ENCODE measurements around the gene AOPEP. TPM values are rescaled to one million over a fixed set of nuclear protein-coding genes. Genes with fewer than 3 reads are reported as not detected.

AOPEP gene
- total and polyA plus RNA-seq, 2 donors (not counting 1 experiment from before 2014, with no cell fraction given) = 66.1 to 94.1 TPM

- H3K36me3 ChIP-seq (ENCODE audit: control insufficient read depth, insufficient read depth, low read length) = no peaks in the 10 kb centered on the region
- H3K4me2 ChIP-seq (ENCODE audit: extremely low read depth, insufficient read depth, low read length) = no peak overlapping the region
- H3K9me3 ChIP-seq (ENCODE audit: control insufficient read depth, insufficient read depth, low read depth, low read length) = no peaks in the 10 kb centered on the region
- H3K27me3 ChIP-seq (ENCODE audit: control insufficient read depth, insufficient read depth, low read length) = no peaks in the 10 kb centered on the region
- H3K4me1 ChIP-seq (ENCODE audit: control insufficient read depth, extremely low read depth, insufficient read depth, low read length) = peaks cover 29% of the 10 kb centered on the region
- H3K27ac ChIP-seq (ENCODE audit: insufficient read depth, low read length) = no peak overlapping the region
- no peaks in the 10 kb centered on the region for H3K79me2 ChIP-seq (ENCODE audit: control insufficient read depth, insufficient read depth, low read length)
- H4K20me1 ChIP-seq (ENCODE audit: control insufficient read depth, extremely low read depth, insufficient read depth, low read length) = no peaks in the 10 kb centered on the region
- no peak for TF ChIP-seq EZH2 (IDR thresholded peaks at IDR 0.05; ENCODE audit: low read length, missing control alignments)
- TF ChIP-seq CTCF (conservative IDR thresholded peaks at IDR 0.05 in 1 of 2, IDR thresholded peaks at IDR 0.05 in 1 of 2; ENCODE audit: low read depth in 1 of 2, low read length in 2 of 2) = no peak
- H3K4me3 ChIP-seq (replicated peaks in 1 of 4; ENCODE audit: control extremely low read depth in 1 of 4, insufficient read depth in 1 of 4, low read depth in 3 of 4, low read length in 4 of 4) = no peak overlapping the region
- DNase-seq (ENCODE audit: low read depth in 2 of 2) = no peak
- H2AFZ ChIP-seq (ENCODE audit: low read length) = no peak overlapping the region
- no peak overlapping the region for H3K9ac ChIP-seq (ENCODE audit: insufficient read depth, low read length)
Measured at GRCh38 chr9:94904806-94905205, 178.3 kb downstream of the AOPEP start.

GRCh38 chr9:94905606-94906005 is 179.1 kb downstream of the AOPEP start:
- Histone ChIP-seq H4K20me1 (ENCODE audit: control insufficient read depth, extremely low read depth, insufficient read depth, low read length) (no peaks in the 10 kb centered on the region), H3K36me3 (ENCODE audit: control insufficient read depth, insufficient read depth, low read length) (no peaks in the 10 kb centered on the region), H3K4me1 (ENCODE audit: control insufficient read depth, extremely low read depth, insufficient read depth, low read length) (peaks cover 23% of the 10 kb centered on the region), H3K79me2 (ENCODE audit: control insufficient read depth, insufficient read depth, low read length) (no peaks in the 10 kb centered on the region), H2AFZ (ENCODE audit: low read length) (no peak overlapping the region), H3K9me3 (ENCODE audit: control insufficient read depth, insufficient read depth, low read depth, low read length) (no peaks in the 10 kb centered on the region), H3K27me3 (ENCODE audit: control insufficient read depth, insufficient read depth, low read length) (no peaks in the 10 kb centered on the region), H3K27ac (ENCODE audit: insufficient read depth, low read length) (no peak overlapping the region), H3K4me3 (replicated peaks in 1 of 4; ENCODE audit: control extremely low read depth in 1 of 4, insufficient read depth in 1 of 4, low read depth in 3 of 4, low read length in 4 of 4) (no peak overlapping the region), H3K9ac (ENCODE audit: insufficient read depth, low read length) (no peak overlapping the region), H3K4me2 (ENCODE audit: extremely low read depth, insufficient read depth, low read length) (no peak overlapping the region)
- no peak for TF ChIP-seq EZH2 (IDR thresholded peaks at IDR 0.05; ENCODE audit: low read length, missing control alignments)
- no peak for TF ChIP-seq CTCF (conservative IDR thresholded peaks at IDR 0.05 in 1 of 2, IDR thresholded peaks at IDR 0.05 in 1 of 2; ENCODE audit: low read depth in 1 of 2, low read length in 2 of 2)
- DNase-seq (ENCODE audit: low read depth in 2 of 2) = no peak

GRCh38 chr9:94906181-94906580 is 179.7 kb downstream of the AOPEP start:
- no peaks in the 10 kb centered on the region for H3K27me3 ChIP-seq (ENCODE audit: control insufficient read depth, insufficient read depth, low read length)
- no peak overlapping the region for H2AFZ ChIP-seq (ENCODE audit: low read length)
- DNase-seq (ENCODE audit: low read depth in 2 of 2) = no peak
- H3K4me1 ChIP-seq (ENCODE audit: control insufficient read depth, extremely low read depth, insufficient read depth, low read length) = peaks cover 21% of the 10 kb centered on the region
- no peak overlapping the region for H3K27ac ChIP-seq (ENCODE audit: insufficient read depth, low read length)
- no peaks in the 10 kb centered on the region for H3K79me2 ChIP-seq (ENCODE audit: control insufficient read depth, insufficient read depth, low read length)
- no peak overlapping the region for H3K9ac ChIP-seq (ENCODE audit: insufficient read depth, low read length)
- no peaks in the 10 kb centered on the region for H4K20me1 ChIP-seq (ENCODE audit: control insufficient read depth, extremely low read depth, insufficient read depth, low read length)
- no peak overlapping the region for H3K4me3 ChIP-seq (replicated peaks in 1 of 4; ENCODE audit: control extremely low read depth in 1 of 4, insufficient read depth in 1 of 4, low read depth in 3 of 4, low read length in 4 of 4)
- H3K9me3 ChIP-seq (ENCODE audit: control insufficient read depth, insufficient read depth, low read depth, low read length) = no peaks in the 10 kb centered on the region
- H3K36me3 ChIP-seq (ENCODE audit: control insufficient read depth, insufficient read depth, low read length) = no peaks in the 10 kb centered on the region
- no peak overlapping the region for H3K4me2 ChIP-seq (ENCODE audit: extremely low read depth, insufficient read depth, low read length)
- TF ChIP-seq CTCF (conservative IDR thresholded peaks at IDR 0.05 in 1 of 2, IDR thresholded peaks at IDR 0.05 in 1 of 2; ENCODE audit: low read depth in 1 of 2, low read length in 2 of 2) = no peak
- TF ChIP-seq EZH2 (IDR thresholded peaks at IDR 0.05; ENCODE audit: low read length, missing control alignments) = no peak
